ENCODE data around the gene BAMBI.
"Not testable (repeated sequence)": the region's sequence is repeated elsewhere in the genome, so short reads cannot be mapped to it uniquely, and the experiment has no call there.

Gene BAMBI

DNA sequence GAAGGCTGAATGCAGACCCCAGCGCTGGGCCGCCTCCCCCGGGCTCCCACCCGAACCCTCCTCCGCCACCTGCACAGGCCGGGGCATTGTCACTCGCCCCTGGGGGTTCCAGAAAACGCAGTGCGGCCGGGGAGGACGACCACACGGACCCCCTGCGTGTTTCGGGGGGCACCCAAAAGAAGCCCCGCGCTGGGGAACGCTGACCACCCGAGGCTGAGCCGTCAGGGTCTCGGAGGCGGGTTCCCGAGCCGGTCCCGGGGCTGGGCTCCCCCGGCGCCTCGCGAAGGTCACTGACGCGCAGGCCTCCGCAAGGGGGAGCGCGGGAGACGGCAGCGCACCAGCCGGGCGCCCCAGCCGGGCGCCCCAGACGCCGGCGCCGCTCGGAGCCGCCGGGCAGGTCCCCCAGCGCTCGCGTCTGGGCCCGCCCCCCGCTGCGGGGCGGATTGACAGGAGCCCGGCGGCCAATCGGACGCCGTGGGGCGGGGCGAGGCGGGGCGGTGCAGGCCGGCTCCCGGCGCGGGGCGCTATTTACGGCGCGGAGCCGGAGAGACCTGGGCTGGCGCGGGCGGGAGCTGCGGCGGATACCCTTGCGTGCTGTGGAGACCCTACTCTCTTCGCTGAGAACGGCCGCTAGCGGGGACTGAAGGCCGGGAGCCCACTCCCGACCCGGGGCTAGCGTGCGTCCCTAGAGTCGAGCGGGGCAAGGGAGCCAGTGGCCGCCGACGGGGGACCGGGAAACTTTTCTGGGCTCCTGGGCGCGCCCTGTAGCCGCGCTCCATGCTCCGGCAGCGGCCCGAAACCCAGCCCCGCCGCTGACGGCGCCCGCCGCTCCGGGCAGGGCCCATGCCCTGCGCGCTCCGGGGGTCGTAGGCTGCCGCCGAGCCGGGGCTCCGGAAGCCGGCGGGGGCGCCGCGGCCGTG is at the start of gene BAMBI:
Gene BAMBI, plus strand, starts transcription at position 554 of the 920 bp plus-strand sequence. CDS start 377 bp downstream, outside the sequence.
- DNase-seq (ENCODE audit: low read depth), result peak; percentile 79

GRCh38 chr10:28628184-28628893 is 49.0 kb upstream of the BAMBI start:
- peak; percentile 50 for DNase-seq (ENCODE audit: low read depth)

GRCh38 chr10:28631896-28632583 is 45.3 kb upstream of the BAMBI start:
- no peak for DNase-seq (ENCODE audit: low read depth)

DNA sequence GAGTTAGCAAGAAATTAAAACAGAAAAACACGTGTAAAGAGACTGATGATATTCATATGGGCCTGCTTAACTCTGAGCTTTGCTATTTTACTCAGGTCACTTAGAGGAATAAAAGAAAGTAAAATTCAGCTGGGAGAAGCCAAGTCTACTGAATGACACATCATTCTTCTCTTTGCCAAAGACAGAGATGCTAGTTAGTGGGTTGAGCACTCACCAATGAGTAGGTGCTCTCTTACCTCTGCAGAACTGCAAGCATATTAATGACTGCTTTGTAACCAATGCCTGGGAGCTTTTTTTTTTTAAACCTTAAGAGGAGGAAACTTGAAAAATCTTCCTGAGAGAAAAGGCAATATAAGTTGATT is 44.8 kb upstream of the BAMBI start:
- no peak for DNase-seq (ENCODE audit: low read depth)

GRCh38 chr10:28633750-28634149 is 43.6 kb upstream of the BAMBI start:
- no peak for DNase-seq (ENCODE audit: low read depth)

DNA sequence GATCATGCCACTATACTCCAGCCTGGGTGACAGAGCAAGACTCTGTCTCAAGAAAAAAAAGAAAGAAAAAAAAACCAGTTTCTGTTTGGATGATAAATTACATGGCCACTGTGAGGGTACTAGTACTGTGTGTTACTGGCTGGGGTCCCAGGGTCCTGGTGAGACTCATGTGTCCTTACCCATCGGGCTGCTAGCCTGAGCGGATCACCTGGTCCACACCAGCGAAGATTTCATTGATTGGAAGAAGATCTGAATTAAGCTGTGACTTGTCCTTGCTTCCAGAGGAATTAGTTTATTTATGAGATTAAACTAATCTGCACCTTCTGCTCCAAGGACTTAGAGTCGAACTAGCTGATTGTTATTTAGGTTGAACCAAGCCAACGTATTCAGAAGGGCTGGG is 40.0 kb upstream of the BAMBI start:
- DNase-seq (ENCODE audit: low read depth), result no peak

DNA sequence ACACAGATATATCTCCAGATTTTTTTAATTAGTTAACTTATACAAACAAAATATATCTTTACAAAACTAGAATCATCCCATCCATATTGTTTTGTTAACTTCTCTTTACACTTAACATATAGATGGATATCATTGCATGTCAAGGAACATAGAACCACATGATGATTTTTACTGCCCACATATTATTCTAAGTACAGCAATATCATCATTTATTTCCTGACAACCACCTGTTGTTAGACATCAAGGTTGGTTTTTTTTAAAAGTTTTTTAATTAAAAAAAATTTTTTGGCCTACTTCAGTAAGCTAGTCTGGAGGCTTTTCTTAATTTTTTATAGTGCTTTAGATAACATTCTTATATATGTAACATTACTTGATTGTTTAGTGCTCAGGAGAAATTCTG is 38.9 kb upstream of the BAMBI start:
- DNase-seq (ENCODE audit: low read depth), result no peak

DNA sequence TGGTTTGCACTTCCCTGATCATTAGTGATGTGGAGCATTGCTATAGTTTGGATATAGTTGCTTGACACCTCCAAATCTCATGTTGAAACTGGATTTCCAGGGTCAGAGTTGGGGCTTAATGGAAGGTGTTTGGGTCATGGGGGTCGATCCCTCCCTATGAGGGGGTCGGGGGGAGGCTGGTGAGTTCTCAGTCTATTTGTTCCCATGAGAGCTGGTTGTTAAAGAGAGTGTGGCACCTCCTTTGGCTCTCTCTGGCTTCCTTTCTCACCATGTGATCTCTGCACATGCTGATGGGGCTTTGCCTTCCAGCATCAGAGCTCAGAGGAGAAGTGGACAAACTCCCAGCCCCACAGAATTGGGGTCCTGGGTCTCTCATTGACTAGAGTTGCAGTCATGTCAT is 36.8 kb upstream of the BAMBI start:
- no peak for DNase-seq (ENCODE audit: low read depth)

DNA sequence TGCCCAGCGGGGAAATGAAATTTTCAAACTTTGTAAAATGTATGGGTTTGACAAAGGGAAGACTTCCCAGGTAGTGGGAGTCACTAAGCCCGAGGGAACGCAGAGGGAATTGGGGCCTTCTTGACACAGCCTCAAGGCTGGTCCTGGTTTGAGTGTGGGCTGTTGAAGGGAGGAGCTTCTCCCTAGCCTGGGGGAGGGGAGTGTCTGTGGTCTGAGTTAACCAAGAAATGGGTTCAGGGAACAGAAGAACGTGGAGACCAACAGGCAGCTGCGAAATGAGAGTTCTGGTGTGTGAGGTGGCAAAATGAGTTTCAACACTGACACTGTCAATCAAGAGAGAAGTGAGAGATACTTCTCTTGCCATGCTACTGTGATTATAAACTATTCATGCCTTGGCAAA is 32.7 kb upstream of the BAMBI start:
- no peak for DNase-seq (ENCODE audit: low read depth)

GRCh38 chr10:28652106-28652505 is 25.2 kb upstream of the BAMBI start:
- no peak for DNase-seq (ENCODE audit: low read depth)

- no peak for DNase-seq (ENCODE audit: low read depth)
These were observed 24.6 kb upstream of the BAMBI start for GRCh38 chr10:28652703-28653102.

DNA sequence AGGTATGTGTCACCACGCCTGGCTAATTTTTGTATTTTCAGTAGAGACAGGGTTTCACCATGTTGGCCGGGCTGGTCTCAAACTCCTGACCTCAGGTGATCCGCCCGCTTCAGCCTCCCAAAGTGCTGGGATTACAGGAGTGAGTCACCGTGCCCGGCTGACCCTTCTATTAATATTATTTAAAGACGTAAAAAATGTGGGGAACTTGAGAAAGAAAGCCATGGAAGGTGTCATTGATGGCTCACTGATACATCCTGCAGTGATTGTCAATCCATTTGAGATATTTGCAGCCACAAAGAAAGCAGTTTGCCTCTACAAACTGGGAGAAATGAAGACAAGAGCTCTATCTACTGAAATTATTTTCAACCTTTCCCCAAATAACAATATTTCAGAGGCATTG is 18.5 kb upstream of the BAMBI start:
- not testable (repeated sequence) for DNase-seq (ENCODE audit: low read depth)

- DNase-seq (ENCODE audit: low read depth), result no peak
These were observed 16.3 kb upstream of the BAMBI start for GRCh38 chr10:28661035-28661434.

- DNase-seq (ENCODE audit: low read depth), result peak; percentile 54
These were observed 13.5 kb upstream of the BAMBI start for GRCh38 chr10:28663576-28664368.

DNA sequence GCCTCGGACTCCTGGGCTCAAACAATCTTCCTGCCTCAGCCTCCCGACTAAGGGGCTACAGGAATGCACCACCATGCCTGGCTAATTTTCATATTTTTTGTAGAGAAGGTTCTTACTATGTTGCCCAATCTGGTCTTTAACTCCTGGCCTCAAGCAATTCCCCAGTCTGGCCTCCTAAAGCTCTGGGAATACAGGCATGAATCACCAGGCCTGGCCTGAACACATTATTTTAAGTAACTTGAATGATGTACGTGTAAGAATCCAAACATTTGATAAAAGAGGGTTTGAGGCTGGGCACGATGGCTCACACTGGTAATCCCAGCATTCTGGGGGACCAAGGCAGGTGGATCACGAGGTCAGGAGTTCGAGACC is 13.0 kb upstream of the BAMBI start:
- DNase-seq (ENCODE audit: low read depth), result no peak

GRCh38 chr10:28666751-28667467 is 10.4 kb upstream of the BAMBI start:
- no peak for DNase-seq (ENCODE audit: low read depth)

- peak; percentile 18 for DNase-seq (ENCODE audit: low read depth)
These were observed 8.7 kb upstream of the BAMBI start for GRCh38 chr10:28668363-28669226.

- DNase-seq (ENCODE audit: low read depth), result no peak
These were observed 7.8 kb upstream of the BAMBI start for GRCh38 chr10:28669227-28670173.

DNA sequence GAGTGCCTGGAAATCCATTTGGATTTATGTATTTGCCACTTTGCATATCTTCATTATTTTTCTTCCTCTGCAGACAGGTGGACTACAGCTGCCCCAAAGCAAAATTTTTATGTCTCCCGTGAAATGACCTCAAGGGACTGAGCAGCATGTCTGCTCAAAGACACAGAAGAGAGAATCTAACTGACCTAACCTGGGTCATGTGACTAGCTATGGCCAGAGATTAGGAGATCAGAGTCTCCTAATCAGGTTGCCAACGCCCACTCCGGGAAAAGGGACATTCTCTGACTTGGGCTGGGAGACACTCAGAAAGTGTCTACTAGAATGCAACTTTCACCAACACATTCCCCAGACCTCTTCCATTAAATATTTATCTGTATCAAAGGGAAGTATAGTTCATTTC is 2.5 kb upstream of the BAMBI start:
- no peak for DNase-seq (ENCODE audit: low read depth)
